Stimulated activated CD4-positive, alpha-beta T cell treated with anti-CD3 and anti-CD28 coated beads, Interleukin-4, amount 100 ng/mL, for 4 hours (primary cell): ENCODE data around the gene DNAJC4.
"Not testable (repeated sequence)": the region's sequence is repeated elsewhere in the genome, so short reads cannot be mapped to it uniquely, and the experiment has no call there.

ENCODE experiments used
- DNase-seq, 2 experiments: peaks; one replicate each; pipeline ENCODE4 v3.0.0-alpha.2; 2020

The DNAJC4 gene

GRCh38 chr11:64246621-64246870 is 16.2 kb downstream of the DNAJC4 start:
- not testable (repeated sequence) for DNase-seq

DNA sequence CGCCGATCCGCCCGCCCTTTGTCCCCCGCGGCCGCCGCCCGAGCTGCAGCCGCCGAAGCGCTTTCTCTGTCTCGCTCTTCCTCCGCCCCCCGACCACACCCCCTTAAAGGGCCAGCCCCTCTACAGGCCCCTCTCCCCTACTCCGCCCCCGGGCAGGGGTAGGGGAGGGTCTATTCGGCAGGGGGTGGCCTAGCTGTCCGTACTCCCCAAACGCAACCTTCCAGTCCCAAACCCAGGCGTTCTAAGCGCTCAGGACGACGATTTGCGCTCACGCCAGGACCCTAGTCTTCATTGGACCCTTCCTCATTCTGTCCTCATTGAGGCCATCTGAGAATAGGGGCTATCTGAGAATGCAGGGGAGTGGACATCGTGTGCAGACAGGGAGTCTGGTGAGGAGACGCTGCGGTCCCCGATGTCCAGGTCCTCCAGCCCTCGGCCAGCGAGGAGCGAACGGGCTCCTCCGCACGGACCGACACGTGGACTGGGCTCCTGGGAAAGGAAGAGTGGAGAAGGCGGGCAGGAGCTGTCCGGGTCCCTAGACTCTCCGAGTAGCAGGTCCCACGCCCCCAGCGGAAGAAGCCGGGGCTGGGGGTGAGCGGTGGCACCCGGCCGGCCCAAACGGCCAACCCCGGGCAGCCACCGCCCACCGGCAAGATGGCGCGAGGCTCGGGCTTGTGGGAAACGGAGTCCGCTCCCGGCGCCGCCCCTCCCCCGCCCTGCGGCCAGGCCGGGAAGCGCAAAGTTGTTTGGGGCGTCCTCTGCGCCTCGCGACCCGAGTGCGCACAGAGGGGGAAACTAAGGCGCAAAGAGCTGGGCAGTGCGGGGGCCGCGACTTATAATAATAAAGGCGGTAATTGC is 16.8 kb downstream of the DNAJC4 start, which contains the start of gene PPP1R14B:
TSS of gene PPP1R14B (minus strand) at position 73 of the 858 bp plus-strand sequence. CDS start 270 bp downstream, outside the sequence.
- peak; percentile 81 to 84 for DNase-seq

GRCh38 chr11:64247729-64248531 is 17.6 kb downstream of the DNAJC4 start:
- no peak for DNase-seq

- no peak for DNase-seq
Observed at GRCh38 chr11:64248578-64248977, 18.2 kb downstream of the DNAJC4 start.

DNA sequence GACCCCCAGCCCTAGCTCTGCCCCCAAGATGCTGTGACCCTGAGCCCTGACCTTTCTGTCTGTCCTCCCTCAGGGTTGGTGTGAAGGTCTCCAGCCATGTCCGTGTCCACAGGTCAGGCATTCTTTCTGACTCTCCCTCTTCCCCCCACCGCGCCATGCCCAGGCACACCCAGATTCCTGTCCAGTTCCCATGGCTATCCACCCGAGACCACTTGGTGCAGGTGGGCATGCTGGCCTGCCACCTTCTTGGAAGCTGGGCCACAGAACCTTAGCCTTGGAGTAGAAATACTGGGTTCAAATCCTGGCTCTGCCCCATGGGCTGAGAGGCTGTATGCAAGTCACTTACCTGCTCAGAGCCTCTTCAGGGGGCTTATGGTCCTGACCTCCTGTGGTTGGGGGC is 18.7 kb downstream of the DNAJC4 start:
- DNase-seq, result no peak

DNA sequence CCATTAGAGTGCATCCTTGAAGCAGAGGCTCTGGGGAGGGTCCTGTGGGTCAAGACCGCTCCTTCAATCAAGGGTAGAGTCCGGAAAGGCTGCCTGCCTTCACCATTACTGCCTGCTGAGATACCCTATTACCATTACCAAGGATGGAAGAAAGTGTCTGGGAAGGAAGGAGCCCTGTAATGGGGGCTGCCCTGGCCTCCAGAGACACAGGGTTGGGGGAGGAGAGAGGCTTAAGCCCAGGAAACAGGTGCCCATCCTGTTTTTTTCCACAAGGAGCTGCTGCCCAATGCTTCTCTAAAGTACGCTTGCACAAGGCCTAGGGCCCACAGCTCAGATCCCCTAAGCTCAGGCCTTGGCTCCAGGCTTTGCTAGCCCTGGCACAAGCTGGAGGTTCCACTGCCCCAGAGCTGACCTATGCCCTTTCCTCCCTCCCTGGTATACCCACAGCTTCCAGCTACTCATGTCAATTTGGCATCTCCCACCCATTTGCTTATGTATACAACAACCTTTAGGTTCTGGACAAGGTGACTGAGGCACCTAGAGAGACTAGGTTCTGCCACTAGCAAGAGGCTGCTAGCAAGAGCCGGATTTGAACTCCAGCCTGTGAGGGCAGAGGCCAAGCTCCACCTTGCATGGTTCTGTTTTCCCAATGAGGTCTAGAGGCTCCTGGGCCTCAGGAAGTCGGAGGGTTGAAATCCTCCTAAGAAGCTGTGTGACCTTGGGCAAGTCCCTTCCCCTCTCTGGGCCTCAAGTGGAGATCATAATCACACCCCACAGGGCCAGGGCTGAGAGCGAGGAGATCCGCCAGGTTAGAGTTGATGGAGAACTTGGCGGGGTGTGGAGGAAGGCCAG is 19.4 kb downstream of the DNAJC4 start:
- DNase-seq, result no peak

DNA sequence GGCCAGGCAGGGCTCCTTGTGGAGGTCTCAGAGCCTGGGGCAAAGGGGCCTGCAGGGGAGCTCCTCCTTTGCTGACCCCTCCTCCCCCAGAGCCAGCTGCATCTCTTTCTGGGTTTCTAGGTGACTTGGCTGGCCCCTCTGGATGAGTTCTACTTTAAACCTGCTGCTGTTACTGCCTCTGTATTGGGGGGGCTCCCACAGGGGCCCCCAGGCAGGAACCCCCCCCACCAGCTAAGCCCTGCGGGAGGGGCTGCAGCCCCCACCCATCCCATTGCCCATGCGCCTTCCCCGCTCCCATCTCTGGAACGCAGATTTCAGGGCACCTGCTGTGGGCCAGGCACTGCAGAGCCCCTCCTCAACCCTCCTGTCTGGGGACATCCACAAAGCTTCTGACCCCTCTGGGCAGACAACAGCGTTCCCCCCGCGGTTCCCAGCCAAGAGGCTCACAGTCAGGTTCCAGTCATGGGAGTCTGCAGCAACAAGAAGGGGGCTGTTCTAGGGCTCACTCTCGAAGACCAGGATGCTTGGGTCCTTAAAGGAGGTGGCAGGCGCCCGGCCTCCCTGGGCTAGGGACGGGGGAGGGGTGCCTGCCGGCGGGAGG is 20.2 kb downstream of the DNAJC4 start:
- DNase-seq, result no peak

DNA sequence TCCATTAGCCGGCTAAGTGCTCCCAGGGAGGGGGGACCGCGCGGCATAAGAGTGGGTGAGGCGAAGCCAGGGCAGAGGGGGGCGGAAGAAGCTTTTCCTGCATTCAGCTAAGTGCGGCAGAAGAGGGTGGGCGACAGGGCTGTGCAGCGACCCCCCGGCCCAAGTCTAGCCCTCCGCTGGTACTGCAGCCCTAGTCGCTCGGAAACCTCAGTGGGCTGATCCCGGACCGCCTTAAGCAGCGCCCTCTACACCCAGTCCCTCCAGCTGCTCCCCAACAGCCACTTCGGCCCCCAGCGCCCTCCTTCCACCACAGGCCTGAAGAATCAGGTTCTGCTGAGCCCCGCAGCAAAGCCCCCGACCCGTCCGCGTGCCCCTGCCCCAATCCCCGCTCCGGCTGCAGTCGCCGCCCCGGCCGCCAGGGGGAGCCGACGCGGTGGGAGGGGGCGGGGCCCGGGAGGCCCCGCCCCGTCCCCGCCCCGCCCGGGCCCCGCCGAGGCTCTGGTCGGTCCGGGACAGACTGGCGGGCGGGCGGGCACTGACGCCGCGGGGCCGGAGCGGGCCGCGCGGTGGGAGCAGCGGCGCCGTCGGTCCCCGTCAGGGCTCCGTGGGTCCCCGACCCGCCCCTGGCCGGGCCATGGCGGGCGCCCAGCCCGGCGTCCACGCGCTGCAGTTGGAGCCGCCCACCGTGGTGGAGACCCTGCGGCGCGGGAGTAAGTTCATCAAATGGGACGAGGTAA is 20.8 kb downstream of the DNAJC4 start, which contains the start of gene PLCB3:
TSS of gene PLCB3 (plus strand) at position 515 of the 737 bp plus-strand sequence. CDS start at position 635, 120 bp downstream.
- peak; percentile 54 to 71 for DNase-seq

DNA sequence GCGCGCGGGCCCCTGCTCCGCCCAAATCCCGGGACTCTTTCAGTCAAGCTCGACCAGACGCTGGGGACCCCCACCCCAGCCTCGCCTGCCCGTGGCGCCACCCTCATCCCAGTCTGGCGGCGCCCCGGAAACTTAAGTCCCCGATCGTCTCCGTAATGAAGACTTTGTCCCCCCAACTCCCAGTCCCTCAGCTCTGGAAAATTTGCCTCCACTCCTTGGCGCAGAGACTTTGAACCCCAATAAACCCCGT is 21.3 kb downstream of the DNAJC4 start:
- no peak for DNase-seq

DNA sequence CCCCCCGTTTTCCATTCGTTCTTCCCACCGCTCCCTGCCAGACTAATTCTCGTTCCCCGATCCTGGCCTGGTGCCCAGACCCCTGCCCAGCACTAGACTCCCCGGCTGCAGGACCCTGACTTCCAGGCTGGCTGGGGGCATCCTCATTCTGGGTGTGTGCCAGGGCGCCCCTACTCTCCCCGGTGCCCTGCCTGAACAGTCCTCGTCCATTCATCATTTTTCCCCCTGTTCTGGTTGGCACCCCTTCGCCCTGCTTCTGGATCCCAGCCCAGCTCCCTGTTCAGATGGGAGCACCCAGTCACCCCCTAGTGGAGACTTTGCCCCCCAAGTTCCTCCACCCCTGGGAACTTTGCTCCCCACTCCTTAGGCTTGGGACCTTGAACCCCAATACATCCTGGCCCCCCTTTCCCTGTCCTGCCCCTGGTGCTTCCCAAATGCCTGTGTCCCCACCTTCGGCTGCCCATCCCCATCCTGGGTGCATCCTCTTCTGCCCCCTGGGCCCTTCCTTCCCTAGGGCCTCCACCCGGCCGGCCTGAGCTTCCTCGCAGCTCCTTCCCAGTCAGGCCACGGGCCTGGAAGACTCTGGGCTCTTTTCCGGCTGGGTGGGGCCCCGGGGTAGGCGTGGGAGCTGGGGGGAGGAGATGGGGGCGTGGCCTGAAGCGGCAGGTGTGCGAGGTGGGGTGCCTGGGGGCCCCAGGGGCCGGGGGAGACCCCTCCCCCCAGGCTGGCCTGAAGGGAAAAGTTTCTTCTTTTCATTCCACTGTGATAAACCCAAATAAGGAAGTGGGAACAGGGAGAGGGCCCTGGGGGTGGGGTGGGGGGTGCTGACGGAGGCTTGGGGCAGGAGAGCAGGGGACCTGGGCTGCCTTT is 21.9 kb downstream of the DNAJC4 start:
- DNase-seq, result no peak

DNA sequence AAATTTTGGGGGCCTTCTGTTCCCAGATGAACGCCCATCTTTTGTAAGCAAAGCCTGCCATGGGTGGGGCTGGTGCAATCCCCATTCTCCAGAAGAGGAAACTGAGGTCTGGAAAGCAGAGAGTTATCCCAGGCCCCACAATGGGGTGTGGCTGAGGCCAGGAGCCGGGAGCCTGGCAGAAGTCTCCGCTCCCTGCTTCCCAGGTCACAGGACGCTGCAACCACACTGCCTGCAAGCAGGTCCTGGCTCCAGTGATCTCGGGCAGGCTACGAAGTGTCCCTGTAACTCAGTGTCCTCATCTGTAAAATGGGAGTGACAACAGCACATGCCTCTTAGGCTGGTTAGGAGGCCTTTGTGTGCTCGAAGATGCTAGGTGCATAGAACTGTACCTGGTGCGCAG is 22.7 kb downstream of the DNAJC4 start:
- DNase-seq, result no peak

- no peak for DNase-seq
Observed at GRCh38 chr11:64253481-64253880, 23.1 kb downstream of the DNAJC4 start.

GRCh38 chr11:64254326-64254725 is 24.0 kb downstream of the DNAJC4 start:
- no peak for DNase-seq

- no peak for DNase-seq
Observed at GRCh38 chr11:64255135-64256128, 25.1 kb downstream of the DNAJC4 start.

DNA sequence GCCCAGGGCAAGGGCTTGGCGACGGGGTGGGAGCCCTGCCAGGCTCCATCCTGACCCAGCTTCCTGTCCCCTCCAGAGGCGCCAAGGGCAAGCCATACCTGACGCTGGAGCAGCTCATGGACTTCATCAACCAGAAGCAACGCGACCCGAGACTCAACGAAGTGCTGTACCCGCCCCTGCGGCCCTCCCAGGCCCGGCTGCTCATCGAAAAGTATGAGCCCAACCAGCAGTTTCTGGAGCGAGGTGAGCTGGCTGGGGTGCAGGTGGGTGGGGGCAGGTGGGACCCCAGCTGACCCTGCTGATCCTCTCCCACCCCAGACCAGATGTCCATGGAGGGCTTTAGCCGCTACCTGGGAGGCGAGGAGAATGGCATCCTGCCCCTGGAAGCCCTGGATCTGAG is 26.0 kb downstream of the DNAJC4 start:
- no peak for DNase-seq

DNA sequence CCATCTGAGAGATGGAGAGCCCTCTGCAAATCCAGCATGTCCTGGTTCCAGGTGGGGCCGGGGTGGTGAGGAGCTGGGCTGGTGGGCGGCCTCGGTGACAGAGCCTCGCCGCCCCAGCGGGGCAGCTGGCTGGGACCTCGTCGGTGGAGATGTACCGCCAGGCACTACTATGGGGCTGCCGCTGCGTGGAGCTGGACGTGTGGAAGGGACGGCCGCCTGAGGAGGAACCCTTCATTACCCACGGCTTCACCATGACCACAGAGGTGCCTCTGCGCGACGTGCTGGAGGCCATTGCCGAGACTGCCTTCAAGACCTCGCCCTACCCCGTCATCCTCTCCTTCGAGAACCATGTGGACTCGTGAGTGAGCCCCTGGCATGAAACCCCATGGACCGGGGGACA is 28.0 kb downstream of the DNAJC4 start:
- no peak for DNase-seq

- DNase-seq, result no peak
Observed at GRCh38 chr11:64258946-64259532, 28.7 kb downstream of the DNAJC4 start.

DNA sequence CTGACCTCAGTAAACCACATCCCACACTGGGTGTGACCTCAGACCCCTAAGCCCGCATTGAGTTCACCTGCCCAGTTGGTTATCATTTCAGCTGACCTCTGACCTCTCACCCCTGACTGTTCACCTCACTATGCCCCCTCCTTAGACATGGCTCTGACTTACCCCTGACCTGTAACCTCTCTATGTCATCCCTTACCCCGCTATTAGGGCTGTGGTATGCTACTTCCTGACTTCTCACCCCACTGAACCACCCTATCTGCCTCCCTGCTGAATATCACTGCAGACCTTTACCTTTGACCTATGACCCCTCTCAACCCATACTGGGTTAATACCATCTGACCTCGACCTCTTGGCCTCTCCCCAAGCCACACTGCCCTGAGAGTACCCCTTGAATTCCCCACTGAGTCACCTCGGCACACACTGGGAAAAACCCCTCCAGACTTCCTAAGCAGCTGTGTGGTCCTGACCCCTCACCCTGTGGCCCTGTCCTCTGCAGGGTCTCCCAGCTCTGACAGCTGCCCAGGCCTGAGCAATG is 29.3 kb downstream of the DNAJC4 start:
- no peak for DNase-seq

DNA sequence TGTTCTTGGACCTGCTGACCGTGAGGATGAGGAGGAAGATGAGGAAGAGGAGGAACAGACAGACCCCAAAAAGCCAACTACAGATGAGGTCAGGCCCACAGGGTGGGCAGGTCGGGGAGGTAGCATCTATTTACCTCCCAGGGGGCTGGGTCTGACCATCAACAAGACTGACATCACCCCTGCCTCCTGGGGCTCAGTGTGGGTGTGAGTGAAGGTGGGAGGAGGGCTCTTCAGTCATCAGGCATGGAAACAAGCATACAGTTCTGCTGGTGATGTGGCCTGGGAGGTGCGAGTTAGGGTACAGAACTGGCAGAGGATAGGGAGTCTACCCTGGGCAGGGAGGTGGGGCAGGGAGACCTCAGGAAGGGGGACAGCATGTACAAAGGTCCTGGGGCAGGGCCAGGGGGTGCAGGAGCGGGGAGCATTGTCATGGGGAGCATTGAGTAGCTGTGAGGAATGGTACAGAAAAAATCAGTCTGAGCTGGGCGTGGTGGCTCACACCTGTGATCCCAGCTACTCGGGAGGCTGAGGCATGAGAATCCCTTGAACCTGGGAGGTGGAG is 29.9 kb downstream of the DNAJC4 start:
- no peak for DNase-seq
